ENCODE data around the gene LRRC8B. TPM values are rescaled to one million over a fixed set of nuclear protein-coding genes. Genes with fewer than 3 reads are reported as not detected.

LRRC8B gene
- total and polyA plus RNA-seq, 9 of the 15 experiments (the other 6 are each of a cell fraction or from before 2014, with no cell fraction given): 4.3 to 43.7 (median 14.4) TPM

GRCh38 chr1:89528382-89528780 is 3.8 kb downstream of the LRRC8B start (continued):
- TF ChIP-seq AFF4 (CRISPR knock-in tag; IDR thresholded peaks at IDR 0.05) (no peak), BRF2 (IDR thresholded peaks at IDR 0.05; ENCODE audit: borderline replicate concordance, insufficient read depth, insufficient read length) (no peak), ZNF785 (CRISPR knock-in tag; IDR thresholded peaks at IDR 0.05) (no peak), KHSRP (IDR thresholded peaks at IDR 0.05) (no peak), POLR3A (IDR thresholded peaks at IDR 0.05; ENCODE audit: borderline replicate concordance, extremely low read depth, insufficient read depth, insufficient read length) (no peak)

GRCh38 chr1:89529196-89529595 is 4.6 kb downstream of the LRRC8B start:
- ChIA-PET CTCF (ENCODE audit: low intra/inter-chr PET ratio) (no interaction called here), POLR2A (interaction anchor here (1.9 to 2.1 kb wide), 2 partner anchors 8 to 12 kb away, joined by 6 to 8 read pairs; no protein-coding TSS in a partner anchor)
- Histone ChIP-seq H3K9ac (ENCODE audit: insufficient read depth in 1 of 2, low read depth in 2 of 2, low read length in 2 of 2) (no peak overlapping the region), H3K4me2 (ENCODE audit: insufficient read depth, low read length) (no peak overlapping the region), H2AFZ (ENCODE audit: low read depth, low read length) (no peak overlapping the region), H3K36me3 (ENCODE audit: control insufficient read depth, insufficient read depth, low read length) (peaks cover 65% of the 10 kb centered on the region), H3K27ac (ENCODE audit: extremely low read depth, low read depth, low read length) (no peak overlapping the region), H4K20me1 (replicated peaks; ENCODE audit: control insufficient read depth, insufficient read depth, low read length) (peaks cover 5% of the 10 kb centered on the region; the same call in 1 of the 2 replicates), H3K9me3 (replicated peaks; ENCODE audit: control insufficient read depth, insufficient read depth, low read depth, low read length) (peaks cover 9% of the 10 kb centered on the region), H3K9me1 (ENCODE audit: control insufficient read depth, insufficient read depth, low read length) (no peaks in the 10 kb centered on the region), H3K4me1 (replicated peaks in 1 of 2; ENCODE audit: control insufficient read depth in 2 of 2, insufficient read depth in 2 of 2, low read length in 2 of 2) (peaks cover 15 to 51% of the 10 kb centered on the region in 2 experiments), H3K79me2 (ENCODE audit: control insufficient read depth, insufficient read depth, low read length) (peaks cover 96% of the 10 kb centered on the region), H3K4me3 (no peak overlapping the region), H3K27me3 (ENCODE audit: control insufficient read depth in 2 of 2, insufficient read depth in 2 of 2, low read length in 2 of 2) (no peaks in the 10 kb centered on the region)
- no TSS peak for BruUV-seq (replicated peaks)
- FAIRE-seq: no peak
- intact Hi-C loops (cut with micrococcal nuclease): loop anchor here (10.0 kb wide), 1 partner anchor 466 kb away; the partner anchor contains the start of gene ZNF326
- in situ Hi-C loops (cut with MboI): no loop called here
- no peak for ATAC-seq
- DNase-seq (ENCODE audit: extremely low read depth in 1 of 4, low spot score in 3 of 4): no peak
- WGBS (ENCODE audit: insufficient coverage, low coverage, missing lambda C conversion rate): 62% methylated on average over 2 of the region's 2 CpGs
- TF ChIP-seq MAFK (IDR thresholded peaks at IDR 0.05; ENCODE audit: low read length): peak; percentile 83
- TF ChIP-seq FOXP1 (CRISPR knock-in tag; IDR thresholded peaks at IDR 0.05): no peak
- TF ChIP-seq MAFF (IDR thresholded peaks at IDR 0.05; ENCODE audit: low read length): peak; percentile 87
- no peak for TF ChIP-seq PATZ1 (CRISPR knock-in tag; IDR thresholded peaks at IDR 0.05; ENCODE audit: borderline replicate concordance)
